ENCODE measurements around the gene NUPR1.

The NUPR1 gene

GRCh38 chr16:28575446-28576109 lies 36.8 kb upstream of the NUPR1 start:
- TF ChIP-seq CREB1 (IDR thresholded peaks at IDR 0.05; ENCODE audit: low read depth): no peak
- no peak for TF ChIP-seq EP300 (IDR thresholded peaks at IDR 0.05; ENCODE audit: borderline replicate concordance)
- no peak for TF ChIP-seq ZBTB7A (IDR thresholded peaks at IDR 0.05; ENCODE audit: low read depth)
- no peak for TF ChIP-seq YY1 (IDR thresholded peaks at IDR 0.05; ENCODE audit: low read depth)
- no peak for TF ChIP-seq MAX (IDR thresholded peaks at IDR 0.05)
- no peak for TF ChIP-seq NFIC (IDR thresholded peaks at IDR 0.05)

DNA sequence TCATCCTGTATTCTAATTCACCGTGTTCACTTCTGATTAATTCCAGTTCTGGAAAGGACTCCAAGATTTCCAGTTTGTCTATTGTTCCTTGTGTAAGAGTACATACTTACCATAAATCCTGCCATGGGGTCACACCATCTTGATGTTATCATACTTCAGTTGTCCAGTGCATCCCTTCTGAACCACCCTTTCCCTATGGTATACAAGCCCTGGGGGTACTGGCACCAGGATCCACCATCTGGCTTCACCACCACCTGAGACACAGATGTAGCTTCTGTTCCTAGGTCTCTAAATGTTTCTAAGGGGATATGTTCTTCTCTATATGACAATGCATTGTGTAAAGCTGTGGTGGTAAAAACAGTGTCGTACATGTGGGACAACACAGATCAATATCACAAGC lies 36.2 kb upstream of the NUPR1 start:
- TF ChIP-seq TCF12 (IDR thresholded peaks at IDR 0.05; ENCODE audit: low read depth) (no peak), MAX (IDR thresholded peaks at IDR 0.05) (no peak), NFIC (IDR thresholded peaks at IDR 0.05) (no peak), EGR1 (IDR thresholded peaks at IDR 0.05) (no peak), CREB1 (IDR thresholded peaks at IDR 0.05; ENCODE audit: low read depth) (no peak), TEAD4 (IDR thresholded peaks at IDR 0.05) (no peak), YY1 (IDR thresholded peaks at IDR 0.05; ENCODE audit: low read depth) (no peak)

- TF ChIP-seq EP300 (IDR thresholded peaks at IDR 0.05; ENCODE audit: borderline replicate concordance): no peak
- no peak for TF ChIP-seq NFIC (IDR thresholded peaks at IDR 0.05)
- TF ChIP-seq CREB1 (IDR thresholded peaks at IDR 0.05; ENCODE audit: low read depth): no peak
Measured at GRCh38 chr16:28573738-28574718, 35.3 kb upstream of the NUPR1 start.

DNA sequence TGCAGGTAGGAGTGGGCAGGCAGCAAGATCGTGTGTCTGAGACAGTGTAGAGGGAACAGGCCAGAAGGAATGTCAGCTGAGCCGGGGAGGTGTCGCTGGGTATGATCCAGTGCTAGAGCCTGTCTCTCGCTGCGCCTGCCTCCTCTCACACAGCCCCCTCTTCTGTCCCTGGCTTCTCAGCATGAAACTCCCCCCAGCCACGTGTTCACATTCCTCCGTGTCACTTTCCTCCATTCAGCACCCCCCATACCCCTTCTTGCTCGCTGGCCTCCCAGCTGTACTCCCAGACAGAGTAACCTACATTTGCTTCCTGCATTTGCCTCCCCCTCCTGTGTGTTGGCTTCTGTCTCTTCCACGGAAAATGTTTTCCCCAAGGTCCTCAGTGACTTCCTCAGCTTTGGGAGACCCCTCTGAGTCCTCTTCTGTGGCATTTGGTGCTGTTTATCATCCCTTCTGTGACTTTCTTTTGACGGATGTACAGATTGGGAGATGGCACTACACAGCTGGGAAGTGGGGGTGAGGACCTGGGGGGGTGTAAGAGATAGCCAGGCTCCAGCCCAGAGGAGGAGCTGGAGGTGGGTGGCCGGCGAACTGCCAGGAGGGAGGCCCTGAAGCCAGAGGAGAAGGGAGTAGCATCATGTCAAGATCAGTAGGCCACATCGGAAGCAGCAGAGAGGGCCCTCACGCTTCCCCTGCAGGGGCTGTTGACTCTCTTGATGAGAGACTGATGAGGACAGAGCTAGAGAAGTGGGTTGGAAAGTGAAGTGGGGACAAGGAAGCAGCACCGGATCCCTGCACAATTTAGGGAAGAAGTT lies 34.1 kb upstream of the NUPR1 start:
- TF ChIP-seq MAX (IDR thresholded peaks at IDR 0.05) (no peak), TCF12 (IDR thresholded peaks at IDR 0.05; ENCODE audit: low read depth) (no peak), EP300 (IDR thresholded peaks at IDR 0.05; ENCODE audit: borderline replicate concordance) (no peak), FOXM1 (IDR thresholded peaks at IDR 0.05; ENCODE audit: borderline replicate concordance, low read depth) (no peak), ZBTB7A (IDR thresholded peaks at IDR 0.05; ENCODE audit: low read depth) (no peak), YY1 (IDR thresholded peaks at IDR 0.05; ENCODE audit: low read depth) (no peak), RAD21 (IDR thresholded peaks at IDR 0.05; ENCODE audit: low read depth) (no peak), CEBPB (IDR thresholded peaks at IDR 0.05) (no peak), NFIC (IDR thresholded peaks at IDR 0.05) (no peak), EGR1 (IDR thresholded peaks at IDR 0.05) (no peak), REST (IDR thresholded peaks at IDR 0.05; ENCODE audit: low read depth) (no peak), CREB1 (IDR thresholded peaks at IDR 0.05; ENCODE audit: low read depth) (no peak), TEAD4 (IDR thresholded peaks at IDR 0.05) (no peak), TAF1 (IDR thresholded peaks at IDR 0.05; ENCODE audit: low read depth) (no peak)
- TF ChIP-seq, protein P1, sequence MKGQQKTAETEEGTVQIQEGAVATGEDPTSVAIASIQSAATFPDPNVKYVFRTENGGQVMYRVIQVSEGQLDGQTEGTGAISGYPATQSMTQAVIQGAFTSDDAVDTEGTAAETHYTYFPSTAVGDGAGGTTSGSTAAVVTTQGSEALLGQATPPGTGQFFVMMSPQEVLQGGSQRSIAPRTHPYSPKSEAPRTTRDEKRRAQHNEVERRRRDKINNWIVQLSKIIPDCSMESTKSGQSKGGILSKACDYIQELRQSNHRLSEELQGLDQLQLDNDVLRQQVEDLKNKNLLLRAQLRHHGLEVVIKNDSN (IDR thresholded peaks at IDR 0.05): no peak

DNA sequence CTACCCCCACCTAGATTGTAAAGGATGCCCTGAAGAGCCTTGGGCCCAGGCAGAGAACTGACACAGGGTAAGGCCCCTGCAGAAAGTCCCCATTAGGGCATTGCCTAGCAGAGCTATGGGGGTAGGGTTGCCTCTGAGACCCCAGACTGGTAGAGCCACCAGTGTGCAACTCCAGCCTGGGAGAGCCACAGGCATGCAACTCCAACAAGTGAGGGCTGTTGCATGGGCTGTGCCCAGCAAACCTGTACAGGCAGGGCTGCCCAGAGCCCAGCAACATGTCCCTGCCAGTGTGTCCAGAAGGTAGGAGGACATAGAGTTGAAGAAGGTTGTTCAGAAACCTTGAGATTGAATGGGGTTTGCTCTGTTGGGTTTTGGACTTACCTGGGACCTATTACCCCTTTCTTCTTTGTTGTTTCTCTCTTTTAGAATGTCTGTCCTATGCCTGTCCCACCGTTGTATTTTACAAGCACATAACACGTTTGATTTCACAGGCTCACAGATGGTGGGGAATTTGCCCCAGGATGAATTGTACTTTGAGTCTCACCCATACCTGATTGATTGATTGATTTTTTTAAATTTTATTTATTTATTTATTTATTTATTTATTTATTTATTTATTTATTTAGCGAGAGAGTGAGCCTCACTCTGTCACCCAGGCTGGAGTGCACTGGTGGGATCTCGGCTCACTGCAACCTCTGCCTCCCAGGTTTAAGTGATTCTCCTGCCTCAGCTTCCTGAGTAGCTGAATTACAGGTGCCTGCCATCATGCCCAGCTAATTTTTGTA lies 31.4 kb upstream of the NUPR1 start:
- no peak for TF ChIP-seq MAX (IDR thresholded peaks at IDR 0.05)
- TF ChIP-seq FOXM1 (IDR thresholded peaks at IDR 0.05; ENCODE audit: borderline replicate concordance, low read depth): no peak
- no peak for TF ChIP-seq TCF12 (IDR thresholded peaks at IDR 0.05; ENCODE audit: low read depth)
- TF ChIP-seq YY1 (IDR thresholded peaks at IDR 0.05; ENCODE audit: low read depth): no peak
- TF ChIP-seq NFIC (IDR thresholded peaks at IDR 0.05): no peak
- no peak for TF ChIP-seq EP300 (IDR thresholded peaks at IDR 0.05; ENCODE audit: borderline replicate concordance)
- no peak for TF ChIP-seq TEAD4 (IDR thresholded peaks at IDR 0.05)
- TF ChIP-seq REST (IDR thresholded peaks at IDR 0.05; ENCODE audit: low read depth): no peak
- no peak for TF ChIP-seq CEBPB (IDR thresholded peaks at IDR 0.05)
- TF ChIP-seq EGR1 (IDR thresholded peaks at IDR 0.05): no peak
